Neural progenitor cell (in vitro differentiated cells): ENCODE data around the gene ZC3HAV1L. TPM values are rescaled to one million over a fixed set of nuclear protein-coding genes. Genes with fewer than 3 reads are reported as not detected.

Experiments used
- DNase-seq: peaks from one replicate; pipeline ENCODE4 v3.0.0-alpha.2; 2016; ENCODE audit warnings: low spot score
- H2AFZ ChIP-seq: fragments of 200-600 bp; sonication (generic); replicated peaks from 2 replicates; pipeline ENCODE4 v1.6.1; 2016; ENCODE audit warnings: antibody characterized with exemption
- H3F3A ChIP-seq: fragments of 200-600 bp; sonication (generic); 2 replicates; pipeline ENCODE4 v1.6.1; 2016; ENCODE audit warnings: antibody characterized with exemption, low read depth
- H3K27ac ChIP-seq: fragments of 200-600 bp; sonication (generic); 2 replicates; pipeline ENCODE4 v1.5.1; 2016; ENCODE audit warnings: mild to moderate bottlenecking
- H3K27me3 ChIP-seq: fragments of 200-600 bp; sonication (generic); 2 replicates; pipeline ENCODE4 v1.6.1; 2016; ENCODE audit warnings: mild to moderate bottlenecking, moderate library complexity
- H3K36me3 ChIP-seq: fragments of 200-600 bp; sonication (generic); 2 replicates; pipeline ENCODE4 v1.5.1; 2016
- H3K4me1 ChIP-seq: fragments of 200-600 bp; sonication (generic); 2 replicates; pipeline ENCODE4 v1.6.1; 2016; ENCODE audit warnings: mixed run types
- H3K4me2 ChIP-seq: fragments of 200-600 bp; sonication (generic); 2 replicates; pipeline ENCODE4 v1.6.1; 2016
- H3K4me3 ChIP-seq: fragments of 200-600 bp; sonication (generic); 2 replicates; pipeline ENCODE4 v1.5.1; 2016
- H3K79me2 ChIP-seq: fragments of 200-600 bp; sonication (generic); 2 replicates; pipeline ENCODE4 v1.6.1; 2016; ENCODE audit warnings: low read depth
- H3K9ac ChIP-seq: fragments of 200-600 bp; sonication (generic); 2 replicates; pipeline ENCODE4 v1.6.1; 2016
- H3K9me3 ChIP-seq: fragments of 200-600 bp; sonication (generic); 2 replicates; pipeline ENCODE4 v1.5.1; 2016; ENCODE audit warnings: low read depth
- H4K20me1 ChIP-seq: fragments of 200-600 bp; sonication (generic); 2 replicates; pipeline ENCODE4 v1.6.1; 2016; ENCODE audit warnings: low read depth
- H3K27ac Mint-ChIP-seq: 3 replicates; pipeline ENCODE4 v1.8.0; 2021; ENCODE audit warnings: mixed read lengths
- H3K27me3 Mint-ChIP-seq: 2 replicates; pipeline ENCODE4 v1.8.0; 2022; ENCODE audit warnings: low read depth, mild to moderate bottlenecking, inconsistent platforms, moderate library complexity, mixed read lengths; ENCODE audit not compliant: insufficient read depth
- H3K36me3 Mint-ChIP-seq: 3 replicates; pipeline ENCODE4 v1.8.0; 2021; ENCODE audit warnings: mixed read lengths
- H3K4me1 Mint-ChIP-seq: 3 replicates; pipeline ENCODE4 v1.8.0; 2021; ENCODE audit warnings: mixed read lengths
- H3K4me3 Mint-ChIP-seq: 3 replicates; pipeline ENCODE4 v1.8.0; 2021; ENCODE audit warnings: mild to moderate bottlenecking, moderate library complexity, mixed read lengths
- H3K9me3 Mint-ChIP-seq: 3 replicates; pipeline ENCODE4 v1.8.0; 2020; ENCODE audit warnings: mixed read lengths
- EZH2 ChIP-seq: fragments of 200-600 bp; sonication (generic); IDR thresholded peaks from 2 replicates; pipeline ENCODE4 v1.6.1; 2017; ENCODE audit warnings: antibody characterized with exemption, mild to moderate bottlenecking, moderate library complexity
- EZH2phosphoT487 ChIP-seq: fragments of 200-600 bp; sonication (generic); IDR thresholded peaks from 2 replicates; pipeline ENCODE4 v1.6.1; 2017; ENCODE audit warnings: antibody characterized with exemption
- total RNA-seq: library from RNA; depleted of rRNA; stranded (reverse); fragments of >200 nt; gene quantifications from 2 replicates; pipeline ENCODE4 v1.2.3, GENCODE V29; 2015; ENCODE audit warnings: low replicate concordance
- TF ChIP-seq, protein P1 (sequence below): fragments of 200-600 bp; sonication (generic); IDR thresholded peaks from 2 replicates; pipeline ENCODE4 v1.5.1; 2017; ENCODE audit warnings: antibody characterized with exemption, mild to moderate bottlenecking

The ZC3HAV1L gene
- total RNA-seq, 1 donor from 2014 or later: 7.1 TPM

DNA sequence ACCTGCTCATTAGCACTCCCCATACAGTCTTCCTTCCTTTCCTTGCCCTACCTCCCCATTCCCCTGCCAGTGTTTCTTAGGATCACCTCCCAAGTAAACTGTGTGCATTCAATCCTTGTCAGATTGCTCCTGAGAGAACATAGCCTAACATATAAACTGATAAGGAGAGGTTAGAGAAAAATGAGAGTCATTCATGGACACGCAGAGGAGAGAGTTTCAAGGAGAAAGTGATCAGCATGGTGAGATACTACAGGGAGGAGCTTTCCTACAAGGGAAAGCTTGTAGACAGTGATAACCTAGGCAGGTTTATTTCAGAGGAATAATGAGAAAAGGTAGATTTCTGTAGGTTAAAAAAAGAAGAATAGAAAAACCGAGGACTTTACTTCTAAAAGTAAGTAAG, 2.8 kb upstream of the ZC3HAV1L start:
- Mint-ChIP-seq H3K36me3 (no peaks in the 10 kb centered on the region), H3K27ac (no peak overlapping the region), H3K4me1 (no peaks in the 10 kb centered on the region), H3K9me3 (no peaks in the 10 kb centered on the region), H3K4me3 (no peak overlapping the region), H3K27me3 (peaks cover 7% of the 10 kb centered on the region)
- Histone ChIP-seq H3K27me3 (peaks cover 23% of the 10 kb centered on the region), H4K20me1 (no peaks in the 10 kb centered on the region), H3K79me2 (no peaks in the 10 kb centered on the region), H3K4me2 (no peak overlapping the region), H3K4me1 (no peaks in the 10 kb centered on the region), H3K27ac (no peak overlapping the region), H2AFZ (no peak overlapping the region), H3K36me3 (no peaks in the 10 kb centered on the region), H3K4me3 (no peak overlapping the region), H3K9me3 (no peaks in the 10 kb centered on the region), H3K9ac (no peak overlapping the region), H3F3A (no peaks in the 10 kb centered on the region)
- TF ChIP-seq EZH2phosphoT487: no peak
- no peak for DNase-seq

DNA sequence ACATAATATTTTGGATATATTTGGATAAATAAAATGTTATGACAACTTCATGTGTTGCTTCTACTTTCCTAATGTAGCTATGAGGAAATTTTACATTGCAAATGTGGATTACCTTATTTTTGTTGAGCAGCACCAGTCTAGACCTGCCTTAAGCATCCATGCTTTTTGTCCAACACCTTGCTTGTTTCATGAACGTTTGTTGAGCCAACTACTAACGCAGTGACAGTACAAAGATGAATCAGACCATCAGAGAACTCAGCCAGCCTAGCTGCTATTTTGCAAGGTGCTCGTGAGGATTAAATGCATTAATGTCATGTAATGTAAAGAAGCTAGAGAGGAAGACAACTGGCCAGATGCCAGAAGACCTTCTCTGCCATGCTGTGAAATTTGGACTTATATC, 1.1 kb upstream of the ZC3HAV1L start:
- H3K4me2 ChIP-seq: no peak overlapping the region
- no peak overlapping the region for H3K9ac ChIP-seq
- H2AFZ ChIP-seq: no peak overlapping the region
- H3F3A ChIP-seq: no peaks in the 10 kb centered on the region
- Mint-ChIP-seq H3K4me1 (no peaks in the 10 kb centered on the region), H3K36me3 (no peaks in the 10 kb centered on the region), H3K9me3 (peaks cover 2% of the 10 kb centered on the region), H3K4me3 (no peak overlapping the region), H3K27me3 (peaks cover 7% of the 10 kb centered on the region), H3K27ac (no peak overlapping the region)
- H3K27ac ChIP-seq: no peak overlapping the region
- no peak for TF ChIP-seq EZH2
- TF ChIP-seq, protein P1, sequence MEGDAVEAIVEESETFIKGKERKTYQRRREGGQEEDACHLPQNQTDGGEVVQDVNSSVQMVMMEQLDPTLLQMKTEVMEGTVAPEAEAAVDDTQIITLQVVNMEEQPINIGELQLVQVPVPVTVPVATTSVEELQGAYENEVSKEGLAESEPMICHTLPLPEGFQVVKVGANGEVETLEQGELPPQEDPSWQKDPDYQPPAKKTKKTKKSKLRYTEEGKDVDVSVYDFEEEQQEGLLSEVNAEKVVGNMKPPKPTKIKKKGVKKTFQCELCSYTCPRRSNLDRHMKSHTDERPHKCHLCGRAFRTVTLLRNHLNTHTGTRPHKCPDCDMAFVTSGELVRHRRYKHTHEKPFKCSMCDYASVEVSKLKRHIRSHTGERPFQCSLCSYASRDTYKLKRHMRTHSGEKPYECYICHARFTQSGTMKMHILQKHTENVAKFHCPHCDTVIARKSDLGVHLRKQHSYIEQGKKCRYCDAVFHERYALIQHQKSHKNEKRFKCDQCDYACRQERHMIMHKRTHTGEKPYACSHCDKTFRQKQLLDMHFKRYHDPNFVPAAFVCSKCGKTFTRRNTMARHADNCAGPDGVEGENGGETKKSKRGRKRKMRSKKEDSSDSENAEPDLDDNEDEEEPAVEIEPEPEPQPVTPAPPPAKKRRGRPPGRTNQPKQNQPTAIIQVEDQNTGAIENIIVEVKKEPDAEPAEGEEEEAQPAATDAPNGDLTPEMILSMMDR: no peak
- DNase-seq: no peak
- H3K9me3 ChIP-seq: no peaks in the 10 kb centered on the region
- H3K79me2 ChIP-seq: no peaks in the 10 kb centered on the region
- H3K36me3 ChIP-seq: no peaks in the 10 kb centered on the region
- H4K20me1 ChIP-seq: no peaks in the 10 kb centered on the region
- no peaks in the 10 kb centered on the region for H3K4me1 ChIP-seq
- H3K4me3 ChIP-seq: no peak overlapping the region
- H3K27me3 ChIP-seq: peaks cover 23% of the 10 kb centered on the region

DNA sequence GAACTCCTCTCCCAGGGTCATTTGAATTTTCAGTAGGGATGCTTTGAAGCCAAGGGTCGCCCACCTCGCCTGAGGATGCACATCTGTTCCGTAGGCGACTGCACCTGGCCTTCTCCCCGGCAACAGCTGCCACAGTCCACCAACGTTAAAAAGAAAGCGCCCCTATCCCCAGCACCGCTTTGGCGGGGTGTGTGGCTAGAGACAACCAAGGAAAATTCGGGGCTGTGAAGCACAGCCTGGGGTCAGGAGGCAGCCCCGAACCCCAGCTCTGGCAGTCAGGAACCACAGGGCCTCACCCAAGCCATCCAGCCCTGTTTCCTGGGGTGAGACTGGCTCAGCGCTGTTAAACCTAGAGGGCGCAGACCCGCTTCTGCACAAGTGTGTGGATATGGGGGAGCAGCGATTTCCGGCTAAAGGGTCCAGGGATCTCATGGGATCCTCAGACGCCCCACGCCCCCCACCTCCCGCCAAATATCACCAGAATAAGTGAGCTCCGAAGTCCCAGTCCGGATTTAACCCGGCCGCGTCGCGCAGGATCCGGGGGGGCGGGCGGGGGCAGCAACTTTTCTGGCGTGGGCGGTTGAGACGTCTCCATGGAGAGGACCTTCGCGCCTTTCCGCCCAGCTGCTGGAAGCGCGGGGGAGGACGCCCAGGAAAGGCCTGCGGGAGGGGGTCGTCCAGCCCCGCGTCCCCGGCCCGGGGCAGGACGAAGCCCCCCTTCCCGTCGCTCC, 822 bp downstream of the ZC3HAV1L start:
- Histone ChIP-seq H3K79me2 (no peaks in the 10 kb centered on the region), H3K4me3 (peak overlapping the region; percentile 51), H3K4me2 (peak overlapping the region; percentile 81), H2AFZ (peak overlapping the region; percentile 95), H3K36me3 (no peaks in the 10 kb centered on the region), H3K9me3 (no peaks in the 10 kb centered on the region), H3K27me3 (peaks cover 23% of the 10 kb centered on the region), H3K9ac (no peak overlapping the region), H3K4me1 (no peaks in the 10 kb centered on the region), H3F3A (no peaks in the 10 kb centered on the region), H3K27ac (no peak overlapping the region), H4K20me1 (no peaks in the 10 kb centered on the region)
- no peaks in the 10 kb centered on the region for H3K4me1 Mint-ChIP-seq
- H3K9me3 Mint-ChIP-seq: peaks cover 2% of the 10 kb centered on the region
- peaks cover 5% of the 10 kb centered on the region for H3K27me3 Mint-ChIP-seq
- peak overlapping the region; percentile 78 for H3K4me3 Mint-ChIP-seq
- H3K36me3 Mint-ChIP-seq: no peaks in the 10 kb centered on the region
- H3K27ac Mint-ChIP-seq: no peak overlapping the region
- TF ChIP-seq, protein P1: no peak
- TF ChIP-seq EZH2phosphoT487 (no peak), EZH2 (no peak)
- peak; percentile 36 for DNase-seq

DNA sequence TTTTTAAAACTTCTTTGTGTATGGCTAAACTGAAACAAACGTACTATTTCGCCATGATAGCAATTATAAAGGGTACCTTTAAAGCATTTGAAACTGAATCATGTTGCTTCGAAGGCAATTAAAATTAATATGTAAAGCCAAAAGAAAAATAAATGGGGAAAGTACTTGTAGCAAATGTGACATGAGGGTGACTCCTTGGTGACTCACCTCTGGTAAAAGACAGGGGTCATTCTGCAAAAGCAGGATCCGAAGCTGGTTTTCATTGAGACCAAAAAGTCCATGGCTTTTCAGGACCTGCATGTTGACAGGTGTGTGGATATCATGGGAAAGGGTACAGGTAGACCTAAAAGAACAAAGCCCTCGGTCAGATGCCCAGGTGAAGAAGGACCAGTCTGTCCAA, 1.5 kb downstream of the ZC3HAV1L start:
- peak overlapping the region; percentile 81 for H3K4me2 ChIP-seq
- peaks cover 3% of the 10 kb centered on the region for H3K36me3 Mint-ChIP-seq
- DNase-seq: no peak
- no peak overlapping the region for H2AFZ ChIP-seq
- H3K9me3 Mint-ChIP-seq: peaks cover 2% of the 10 kb centered on the region
- H3K27ac ChIP-seq: no peak overlapping the region
- H3K4me1 ChIP-seq: no peaks in the 10 kb centered on the region
- H3K79me2 ChIP-seq: no peaks in the 10 kb centered on the region
- H3K9ac ChIP-seq: no peak overlapping the region
- peaks cover 5% of the 10 kb centered on the region for H3K27me3 Mint-ChIP-seq
- H3K4me3 ChIP-seq: no peak overlapping the region
- peaks cover 23% of the 10 kb centered on the region for H3K27me3 ChIP-seq
- H3K4me1 Mint-ChIP-seq: no peaks in the 10 kb centered on the region
- no peak overlapping the region for H3K4me3 Mint-ChIP-seq
- no peak overlapping the region for H3K27ac Mint-ChIP-seq
- TF ChIP-seq, protein P1: no peak
- TF ChIP-seq EZH2phosphoT487 (no peak), EZH2 (no peak)
- no peaks in the 10 kb centered on the region for H3K36me3 ChIP-seq
- H3F3A ChIP-seq: no peaks in the 10 kb centered on the region
- H4K20me1 ChIP-seq: no peaks in the 10 kb centered on the region
- H3K9me3 ChIP-seq: no peaks in the 10 kb centered on the region
